DMS 273 treated with DMSO at 0.1 percent for 48 hours (cell line): Measurements from ENCODE around the gene FCRL3.
"Not testable (repeated sequence)": the region's sequence is repeated elsewhere in the genome, so short reads cannot be mapped to it uniquely, and the experiment has no call there.

Source experiments
- DNase-seq: peaks from one replicate; lab custom pipeline; 2025; lab: John Stamatoyannopoulos, UW

FCRL3 gene, protein sequence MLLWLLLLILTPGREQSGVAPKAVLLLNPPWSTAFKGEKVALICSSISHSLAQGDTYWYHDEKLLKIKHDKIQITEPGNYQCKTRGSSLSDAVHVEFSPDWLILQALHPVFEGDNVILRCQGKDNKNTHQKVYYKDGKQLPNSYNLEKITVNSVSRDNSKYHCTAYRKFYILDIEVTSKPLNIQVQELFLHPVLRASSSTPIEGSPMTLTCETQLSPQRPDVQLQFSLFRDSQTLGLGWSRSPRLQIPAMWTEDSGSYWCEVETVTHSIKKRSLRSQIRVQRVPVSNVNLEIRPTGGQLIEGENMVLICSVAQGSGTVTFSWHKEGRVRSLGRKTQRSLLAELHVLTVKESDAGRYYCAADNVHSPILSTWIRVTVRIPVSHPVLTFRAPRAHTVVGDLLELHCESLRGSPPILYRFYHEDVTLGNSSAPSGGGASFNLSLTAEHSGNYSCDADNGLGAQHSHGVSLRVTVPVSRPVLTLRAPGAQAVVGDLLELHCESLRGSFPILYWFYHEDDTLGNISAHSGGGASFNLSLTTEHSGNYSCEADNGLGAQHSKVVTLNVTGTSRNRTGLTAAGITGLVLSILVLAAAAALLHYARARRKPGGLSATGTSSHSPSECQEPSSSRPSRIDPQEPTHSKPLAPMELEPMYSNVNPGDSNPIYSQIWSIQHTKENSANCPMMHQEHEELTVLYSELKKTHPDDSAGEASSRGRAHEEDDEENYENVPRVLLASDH

DNA sequence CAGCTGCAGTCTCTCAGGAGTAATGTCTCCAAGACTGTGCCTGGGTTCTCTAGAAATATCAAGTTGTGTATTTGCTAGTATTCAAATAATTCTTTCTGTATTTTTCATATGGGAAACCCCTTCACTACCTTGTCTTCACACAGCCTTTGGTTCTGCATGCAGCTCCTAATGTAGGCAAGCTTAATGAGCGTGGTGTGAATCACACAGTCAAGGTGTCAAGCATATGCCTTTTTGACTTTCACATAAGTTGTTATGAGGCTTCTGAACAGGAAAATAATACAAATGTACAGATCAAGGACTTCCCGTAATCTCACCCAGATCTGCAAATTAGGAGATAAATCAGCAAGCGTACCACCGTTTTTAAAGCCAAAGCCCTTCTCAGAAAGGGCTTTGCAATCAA, at the start of gene FCRL3:
TSS of gene FCRL3 (minus strand) at position 38 of the 400 bp plus-strand sequence. CDS start 280 bp downstream, outside the sequence.
- DNase-seq: no peak

DNA sequence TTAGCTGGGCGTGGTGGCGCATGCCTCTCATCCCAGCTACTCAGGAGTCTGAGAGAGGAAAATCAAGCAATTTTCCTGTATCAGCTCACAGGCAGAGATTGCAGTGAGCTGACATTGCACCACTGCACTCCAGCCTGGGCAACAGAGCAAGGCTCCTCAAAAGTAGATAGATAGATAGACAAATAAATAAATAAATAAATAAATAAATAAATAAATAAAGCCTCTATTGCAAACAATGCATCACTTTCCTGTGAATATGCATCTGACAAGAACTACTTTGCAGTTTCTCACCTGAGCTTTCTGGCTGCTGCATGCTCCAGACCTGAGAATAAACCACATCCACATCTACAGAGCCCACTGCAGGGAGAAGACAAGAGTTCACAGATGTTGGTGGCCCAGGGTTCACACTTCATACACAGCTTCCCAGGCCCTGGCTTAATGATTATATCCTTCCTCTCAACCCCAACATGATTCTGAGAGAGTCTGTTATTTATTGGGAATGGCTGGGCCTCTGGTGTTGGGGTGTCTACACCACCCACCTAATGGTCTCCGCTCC, 47.8 kb upstream of the FCRL3 start:
- no peak for DNase-seq

DNA sequence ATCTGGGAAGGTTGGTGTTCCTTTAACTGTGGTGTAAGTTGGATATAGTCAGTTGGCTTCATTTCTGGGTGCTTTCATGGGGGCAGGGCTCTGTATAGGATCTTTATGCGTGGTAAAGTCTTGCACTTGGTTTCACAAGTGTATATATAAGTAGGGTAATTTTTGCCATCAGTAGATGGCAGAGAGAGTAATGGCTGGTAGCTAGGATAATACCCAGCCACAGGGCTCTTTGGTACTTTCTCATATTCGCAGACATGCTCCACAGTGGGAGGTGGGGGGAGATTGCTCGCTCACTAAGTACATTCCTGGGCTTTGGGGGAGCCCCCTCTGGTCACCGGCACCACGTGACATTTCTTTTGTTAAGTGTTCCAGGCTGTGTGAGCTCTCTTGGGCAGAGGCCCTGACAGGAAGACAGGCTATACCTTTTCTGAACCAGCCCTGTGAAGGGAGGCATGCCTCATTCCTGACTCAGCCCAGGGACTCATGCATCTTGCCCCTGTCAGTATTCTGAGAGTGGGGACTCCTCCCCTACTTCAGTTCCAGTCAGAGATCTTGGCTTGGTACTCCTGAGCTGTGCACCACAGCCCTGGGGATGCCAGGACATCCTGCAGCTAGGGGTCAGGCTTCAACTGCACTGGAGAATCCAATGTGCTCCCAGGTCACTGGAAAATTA, 38.8 kb upstream of the FCRL3 start:
- no peak for DNase-seq

DNA sequence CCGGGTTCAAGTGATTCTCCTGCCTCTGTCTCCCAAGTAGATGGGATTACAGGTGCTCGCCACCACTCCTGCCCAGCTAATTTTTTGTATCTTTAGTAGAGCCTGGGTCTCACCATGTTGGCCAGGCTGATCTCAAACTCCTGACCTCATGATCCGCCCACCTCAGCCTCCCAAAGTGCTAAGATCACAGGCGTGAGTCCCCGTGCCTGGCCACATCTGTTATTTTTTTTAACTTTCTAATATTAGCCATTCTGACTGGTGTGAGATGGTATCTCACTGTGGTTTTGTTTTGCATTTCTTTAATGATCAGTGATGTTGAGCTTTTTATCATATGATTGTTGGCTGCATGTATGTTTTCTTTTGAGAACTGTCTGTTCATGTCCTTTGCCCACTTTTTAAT, 35.4 kb upstream of the FCRL3 start:
- not testable (repeated sequence) for DNase-seq

DNA sequence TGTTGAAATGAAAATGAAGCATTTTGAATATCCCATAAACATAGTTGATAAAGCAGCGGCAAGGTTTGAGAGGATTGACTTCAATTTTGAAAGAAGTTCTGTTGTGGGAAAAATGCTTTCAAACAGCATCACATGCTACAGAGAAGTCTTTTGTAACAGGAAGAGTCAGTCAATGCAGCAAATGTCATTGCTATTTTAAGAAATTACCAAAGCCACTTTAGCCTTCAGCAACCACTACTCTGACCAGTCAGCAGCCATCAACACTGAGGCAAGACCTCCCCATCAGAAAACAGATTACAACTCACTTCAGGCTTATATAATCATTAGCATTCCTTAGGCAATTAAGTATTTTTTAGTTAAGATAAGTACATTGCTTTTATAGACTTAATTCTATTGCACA, 33.8 kb upstream of the FCRL3 start:
- DNase-seq: no peak

DNA sequence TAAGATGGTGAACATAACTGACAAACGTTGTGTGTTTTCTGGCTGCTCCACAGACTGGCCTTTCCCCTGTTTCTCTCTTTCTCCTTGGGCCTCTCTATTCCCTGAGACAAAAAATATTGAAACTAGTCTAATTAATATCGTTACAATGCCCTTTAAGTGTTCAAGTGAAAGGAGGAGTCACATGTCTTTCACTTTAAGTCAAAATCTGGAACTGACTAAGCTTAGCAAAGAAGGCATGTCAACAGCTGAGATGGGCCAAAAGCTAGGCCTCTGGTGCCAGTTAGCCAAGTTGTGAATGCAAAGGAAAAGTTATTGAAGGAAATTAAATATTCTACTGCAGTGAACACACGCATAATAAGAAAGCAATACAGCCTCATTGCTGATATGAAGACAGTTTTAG, 32.2 kb upstream of the FCRL3 start:
- DNase-seq: no peak

DNA sequence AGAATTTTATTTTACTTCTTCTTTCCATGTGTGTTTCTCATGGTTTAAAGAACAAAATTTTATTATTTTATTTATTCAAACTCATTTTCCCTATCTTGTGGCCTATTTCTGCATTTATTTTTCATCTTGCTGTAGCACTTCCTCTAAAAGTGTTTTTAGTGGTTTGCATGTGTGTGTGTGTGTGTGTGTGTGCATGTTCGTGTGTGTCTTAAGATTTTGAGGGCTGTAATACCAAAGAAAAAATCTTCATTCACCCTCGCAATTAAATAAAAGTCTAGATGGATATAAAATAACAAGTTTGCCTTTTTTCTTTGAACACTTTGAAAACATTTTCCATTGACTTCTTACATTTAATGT, 24.6 kb upstream of the FCRL3 start:
- no peak for DNase-seq

DNA sequence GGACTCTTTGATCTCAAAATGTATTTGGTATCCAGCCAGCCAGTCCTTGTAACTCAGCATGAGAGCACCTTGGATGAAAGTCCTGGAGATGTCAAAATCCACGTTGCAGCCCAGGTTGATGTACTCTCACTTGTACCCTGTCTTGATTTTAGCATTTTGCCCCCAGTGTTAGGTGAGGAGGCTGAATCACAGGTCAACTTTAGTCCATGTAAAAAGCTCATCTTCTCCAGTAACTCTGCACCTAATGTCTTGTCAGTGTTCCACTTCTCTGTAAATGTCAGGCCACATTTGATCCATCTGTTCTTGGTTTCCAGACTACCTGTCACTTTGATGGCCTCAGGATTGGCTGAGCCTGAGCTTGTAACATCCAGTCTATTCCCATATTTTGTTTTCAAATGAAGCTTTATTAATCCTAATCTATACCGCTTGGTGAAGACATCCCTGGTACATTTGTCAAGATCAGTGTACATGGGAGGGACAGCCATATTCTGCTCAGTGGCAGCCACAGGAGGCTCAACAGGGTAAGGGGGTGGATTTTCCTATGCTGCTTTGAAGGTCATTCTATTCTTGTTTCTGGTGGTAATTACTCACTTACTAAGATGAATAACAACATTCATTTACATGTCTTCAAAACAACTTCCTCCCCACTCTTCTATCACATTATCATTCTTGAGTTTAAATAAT, 24.1 kb upstream of the FCRL3 start:
- no peak for DNase-seq

DNA sequence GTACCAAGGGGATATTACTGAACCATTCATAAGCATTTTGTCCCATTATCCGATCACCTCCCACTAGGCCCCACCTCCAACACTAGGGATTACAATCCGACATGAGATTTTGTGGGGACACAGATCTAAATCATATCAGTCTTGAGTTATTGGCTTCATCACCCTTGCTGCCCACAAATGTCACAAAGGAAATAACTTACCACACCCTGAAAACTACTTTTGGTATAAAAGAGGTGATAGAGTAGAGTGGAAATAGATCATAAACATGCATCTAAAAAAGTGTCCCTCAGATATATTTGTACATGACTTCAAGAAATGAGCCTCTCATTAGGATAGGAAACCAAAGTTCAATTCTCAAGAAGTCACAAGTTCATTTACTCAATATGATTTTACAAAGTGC, 22.6 kb upstream of the FCRL3 start:
- no peak for DNase-seq

DNA sequence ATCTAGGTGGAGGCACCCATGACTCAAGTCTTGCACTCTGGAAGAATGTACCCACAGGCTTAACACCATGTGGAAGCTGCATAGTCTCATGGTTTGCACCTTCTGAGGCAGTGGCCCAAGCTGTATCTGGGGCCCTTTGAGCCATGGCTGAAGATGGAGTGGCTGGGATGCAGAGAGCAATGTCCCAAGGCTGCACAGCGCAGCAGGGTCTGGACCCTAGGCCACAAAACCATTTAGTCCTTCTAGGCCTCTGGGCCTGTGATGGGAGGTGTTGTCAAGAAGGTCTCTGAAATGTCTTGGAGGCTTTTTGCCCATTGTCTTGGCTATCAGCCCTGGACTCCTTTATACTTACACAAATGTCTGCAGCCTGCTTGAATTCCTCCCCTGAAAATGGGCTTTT, 21.4 kb upstream of the FCRL3 start:
- DNase-seq: no peak

DNA sequence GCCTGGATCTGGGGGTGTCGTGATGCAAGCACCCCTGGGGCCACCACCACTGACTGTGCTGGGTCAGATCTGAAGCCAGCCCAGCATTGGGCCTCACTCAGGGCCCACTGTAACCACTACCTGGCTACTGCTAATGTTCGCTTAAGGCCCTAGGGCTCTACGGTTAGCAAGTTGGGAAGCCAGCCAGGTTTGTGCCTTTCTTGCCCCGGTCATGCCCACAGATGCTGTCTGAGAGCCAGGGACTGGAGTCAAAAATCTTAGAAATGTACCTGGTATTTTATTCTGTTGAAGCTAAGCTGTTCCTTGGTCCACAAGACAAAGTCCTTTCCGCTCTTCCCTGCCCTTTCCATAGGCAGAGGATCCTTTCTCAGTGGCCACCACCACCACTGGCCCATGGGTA, 15.2 kb upstream of the FCRL3 start:
- no peak for DNase-seq

DNA sequence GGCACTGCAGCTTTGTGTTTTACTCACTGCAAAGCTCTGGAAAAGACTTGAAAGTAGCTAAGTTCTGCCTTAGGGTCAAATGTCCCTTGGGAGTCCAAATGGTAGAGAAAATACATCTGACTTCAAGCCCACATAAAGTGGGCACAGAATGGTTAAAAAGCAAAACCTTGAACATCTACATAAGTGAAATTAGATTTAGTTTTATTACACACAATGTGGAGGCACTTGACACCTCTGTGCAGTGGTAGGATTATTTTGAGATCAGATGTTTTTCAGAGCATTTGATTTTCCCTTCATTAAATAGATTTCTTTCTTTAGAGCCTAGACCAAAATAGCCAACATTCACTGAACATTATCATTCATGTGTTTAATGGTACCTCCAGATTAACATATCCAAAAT, 11.2 kb upstream of the FCRL3 start:
- no peak for DNase-seq

DNA sequence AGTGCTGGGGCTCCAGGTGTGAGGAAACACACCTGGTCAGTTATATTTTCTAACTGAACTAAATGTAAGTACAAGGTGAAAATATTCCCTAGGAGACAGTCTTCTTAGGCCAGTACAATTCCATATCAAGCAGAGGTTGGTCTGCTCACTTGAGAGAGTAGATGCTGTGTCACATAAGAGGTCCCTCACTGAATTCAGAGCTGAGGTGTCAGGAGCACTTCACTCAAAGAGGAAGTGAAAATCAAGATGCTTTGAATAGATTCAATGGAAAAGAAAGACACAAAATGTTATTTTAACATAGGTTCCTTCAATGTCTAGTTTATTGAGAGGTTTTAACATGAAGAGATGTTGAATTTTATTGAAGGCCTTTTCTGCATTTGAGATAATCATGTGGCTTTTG, 4.3 kb upstream of the FCRL3 start:
- no peak for DNase-seq

DNA sequence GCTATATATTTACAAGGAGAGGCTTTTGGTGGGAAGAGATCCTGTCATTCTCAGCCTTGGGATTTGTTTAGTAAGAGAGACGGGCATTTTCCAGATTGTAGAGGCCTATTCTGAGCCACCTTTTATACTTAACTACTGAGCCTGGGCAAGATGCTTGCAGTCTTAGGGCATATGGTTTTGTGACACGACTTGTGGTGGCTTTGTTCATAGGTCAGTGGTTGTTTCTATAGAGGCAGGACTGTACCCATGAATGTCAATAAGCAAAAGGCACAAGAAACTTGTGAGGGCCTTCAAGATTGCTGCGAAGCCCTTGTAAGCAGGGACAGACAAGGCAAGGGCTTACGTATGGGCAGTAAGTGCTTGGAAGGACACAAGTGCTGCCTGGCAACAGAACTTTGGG, 3.4 kb upstream of the FCRL3 start:
- no peak for DNase-seq

DNA sequence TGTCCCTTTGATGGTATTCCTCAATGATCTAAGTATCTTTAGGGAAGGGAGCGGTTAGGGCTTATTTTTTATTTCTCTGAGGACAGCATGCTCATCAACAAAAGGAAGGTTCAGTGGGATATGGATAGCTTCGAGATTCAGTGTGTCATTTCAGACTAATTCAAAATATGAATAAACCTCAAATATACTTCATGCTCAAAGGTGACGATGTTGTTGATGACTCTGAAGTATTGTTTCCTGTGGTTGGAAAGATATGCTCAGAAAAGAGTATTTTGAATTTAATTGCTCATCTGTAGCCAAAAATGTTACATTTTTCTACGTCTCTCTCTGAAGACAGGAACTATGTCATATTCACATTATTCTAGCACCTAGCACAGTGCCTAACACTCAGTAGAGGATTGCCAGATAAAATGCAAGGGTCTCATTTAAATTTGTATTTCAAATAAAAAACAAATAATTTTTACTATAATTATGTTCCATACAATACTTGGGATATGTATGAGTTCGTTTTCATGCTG, 1.8 kb upstream of the FCRL3 start:
- DNase-seq: no peak

DNA sequence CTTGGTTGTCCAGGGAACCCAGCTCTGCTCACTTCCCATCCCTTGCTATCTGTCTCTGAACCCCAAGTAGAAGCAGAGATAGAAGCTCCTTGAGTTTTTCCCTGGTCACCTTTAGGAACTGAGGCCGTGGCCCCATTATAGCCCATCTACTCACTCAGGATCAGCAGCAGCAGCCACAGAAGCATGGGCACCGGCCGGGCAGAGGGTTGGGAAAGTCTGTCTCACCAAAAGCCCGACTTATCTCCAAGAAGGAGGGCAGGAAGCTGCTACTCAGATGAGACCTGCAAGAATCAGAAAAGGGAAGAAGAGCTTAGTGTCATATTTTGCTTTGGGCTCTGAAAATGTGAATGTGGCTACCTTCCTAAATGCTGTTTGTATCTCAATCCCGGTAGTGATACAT, 264 bp downstream of the FCRL3 start:
- no peak for DNase-seq

DNA sequence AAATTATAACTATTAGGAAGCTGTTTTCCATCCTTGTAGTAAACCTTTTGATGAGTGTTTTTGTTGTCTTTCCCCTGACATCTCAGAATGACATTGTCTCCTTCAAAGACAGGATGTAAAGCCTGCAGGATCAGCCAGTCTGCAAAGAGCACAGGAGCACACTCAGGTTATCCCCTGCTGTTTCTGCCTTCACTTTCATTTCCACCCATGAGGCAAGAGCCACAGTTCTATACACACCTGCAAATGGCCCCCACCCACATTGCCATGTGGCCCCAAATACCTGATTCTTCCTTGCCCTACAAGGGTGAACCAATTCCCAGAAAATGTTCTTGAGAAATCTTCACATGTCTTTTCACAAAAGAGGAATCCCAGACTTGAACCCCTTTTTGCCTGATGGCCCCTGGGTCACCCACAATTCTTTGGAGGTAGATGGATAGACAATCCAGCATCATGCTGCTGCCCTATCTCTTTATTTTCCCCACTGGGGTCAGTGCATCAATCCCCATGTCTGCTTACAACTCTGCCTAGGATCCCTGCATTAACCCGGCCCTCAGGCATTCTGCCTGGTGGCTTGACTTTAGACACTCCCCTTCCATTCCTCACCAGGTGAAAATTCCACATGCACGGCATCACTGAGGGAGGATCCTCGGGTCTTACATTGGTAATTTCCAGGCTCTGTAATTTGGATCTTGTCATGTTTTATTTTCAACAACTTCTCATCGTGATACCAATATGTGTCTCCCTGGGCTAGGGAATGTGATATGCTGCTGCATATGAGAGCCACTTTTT, 2.6 kb downstream of the FCRL3 start:
- DNase-seq: no peak

DNA sequence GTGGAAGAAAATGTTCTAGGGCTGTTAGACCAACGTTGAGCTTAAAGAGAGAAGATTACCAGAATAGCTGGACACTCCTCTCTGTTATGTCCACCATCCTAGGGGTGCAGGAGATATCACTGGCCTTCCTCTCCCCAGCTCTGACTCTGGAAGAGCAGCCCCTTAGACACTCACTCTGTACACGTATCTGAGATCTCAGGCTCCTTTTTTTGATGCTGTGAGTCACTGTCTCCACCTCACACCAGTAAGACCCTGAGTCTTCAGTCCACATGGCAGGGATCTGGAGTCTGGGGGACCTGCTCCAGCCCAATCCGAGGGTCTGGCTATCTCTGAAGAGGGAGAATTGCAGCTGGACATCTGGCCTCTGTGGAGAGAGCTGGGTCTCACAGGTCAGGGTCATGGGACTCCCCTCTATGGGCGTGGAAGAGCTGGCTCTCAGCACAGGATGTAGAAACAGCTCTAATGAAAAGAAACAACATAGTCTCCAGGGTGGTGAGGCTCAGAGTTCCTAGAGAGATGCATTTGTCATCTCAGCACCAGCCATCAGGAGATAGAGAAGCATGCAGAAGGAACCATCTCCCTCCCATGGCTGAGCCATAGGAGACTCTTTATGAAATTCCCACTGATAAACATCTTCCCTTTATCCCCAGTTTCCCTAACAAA, 3.5 kb downstream of the FCRL3 start:
- no peak for DNase-seq

DNA sequence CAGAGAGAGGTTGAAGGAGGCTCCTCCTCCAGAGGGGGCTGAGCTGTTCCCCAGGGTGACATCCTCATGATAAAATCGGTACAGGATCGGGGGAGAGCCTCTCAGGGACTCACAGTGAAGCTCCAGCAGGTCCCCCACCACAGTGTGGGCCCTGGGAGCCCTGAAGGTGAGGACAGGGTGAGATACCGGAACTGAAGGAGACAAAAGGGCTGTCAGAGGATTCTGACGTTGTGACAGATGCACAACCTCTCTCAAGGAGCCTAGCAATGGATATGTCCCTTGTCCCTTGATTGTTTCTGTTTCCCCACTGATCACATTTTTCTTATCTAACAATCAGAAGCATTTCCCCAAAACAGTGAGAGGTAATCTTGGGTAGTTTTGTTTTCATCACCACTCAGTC, 5.2 kb downstream of the FCRL3 start:
- DNase-seq: no peak

DNA sequence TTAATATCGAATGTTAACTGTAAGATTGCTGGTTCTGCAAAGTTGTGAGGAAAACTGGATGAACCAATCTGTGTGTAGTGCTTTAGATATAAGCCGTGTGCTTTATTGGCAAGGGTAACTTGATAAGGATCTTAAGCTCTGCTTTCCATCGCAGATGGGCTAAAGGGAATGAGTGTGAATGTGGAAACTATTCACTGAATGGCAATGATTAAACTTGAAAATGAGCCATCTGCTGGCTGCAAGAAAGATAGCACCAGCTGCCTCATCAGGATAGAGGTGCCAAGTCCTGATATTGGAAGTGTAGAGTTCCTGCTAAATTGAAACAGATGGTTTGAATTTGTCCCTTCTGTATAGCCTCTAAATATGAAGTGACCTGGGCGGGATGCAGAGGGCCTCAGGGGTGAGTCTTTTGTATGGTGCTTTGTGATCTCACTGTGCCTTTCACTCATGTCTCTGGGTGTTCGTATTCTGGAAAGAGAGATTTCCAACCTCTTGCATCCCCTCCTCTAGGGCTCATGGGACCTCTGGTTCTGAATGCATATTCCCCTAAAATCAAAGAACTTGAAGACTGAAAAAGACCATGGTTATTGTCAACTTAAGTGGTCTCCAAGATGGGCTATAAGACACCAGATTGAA, 9.2 kb downstream of the FCRL3 start:
- DNase-seq: peak; percentile 15
